Thyroid gland (tissue), 4 donors: ENCODE measurements around the gene CHCT1. TPM values are rescaled to one million over a fixed set of nuclear protein-coding genes. Genes with fewer than 3 reads are reported as not detected.
"Not testable (repeated sequence)": the region's sequence is repeated elsewhere in the genome, so short reads cannot be mapped to it uniquely, and the experiment has no call there.

Source experiments
- DNase-seq, 2 donors: peaks; one replicate each; pipeline ENCODE4 v3.0.0-alpha.2; 2019
- H3K27ac ChIP-seq, 3 donors: fragments of 200-600 bp; sonication (generic); 1 replicate in 2 of 3; 2 replicates in 1 of 3; pipeline ENCODE4 v1.5.1; 2016 to 2019; ENCODE audit warnings: mild to moderate bottlenecking in 1 of 3, moderate library complexity in 1 of 3
- H3K27me3 ChIP-seq: fragments of 200-600 bp; sonication (generic); one replicate; pipeline ENCODE4 v1.5.1; 2019
- H3K36me3 ChIP-seq, 2 donors: fragments of 200-600 bp; sonication (generic); one replicate each; pipeline ENCODE4 v1.5.1; 2016 to 2019
- H3K4me1 ChIP-seq, 2 donors: fragments of 200-600 bp; sonication (generic); one replicate each; pipeline ENCODE4 v1.5.1; 2017 to 2019
- H3K4me3 ChIP-seq, 3 donors: fragments of 200-600 bp; sonication (generic); replicated peaks in 1 of 3; 1 replicate in 2 of 3; 2 replicates in 1 of 3; pipeline ENCODE4 v1.5.1; 2016; ENCODE audit warnings: mild to moderate bottlenecking in 1 of 3
- H3K9me3 ChIP-seq: fragments of 200-600 bp; sonication (generic); one replicate; pipeline ENCODE4 v1.5.1; 2017
- CTCF ChIP-seq, 6 experiments: fragments of 200-600 bp in 3 of 6; fragments of 450-650 bp in 3 of 6; sonication (generic) in 3 of 6; IDR thresholded peaks; one replicate each; pipeline ENCODE4 v1.5.1; 2016 to 2019; ENCODE audit warnings: antibody characterized with exemption in 6 of 6, mild to moderate bottlenecking in 2 of 6, inconsistent platforms in 1 of 6, moderate library complexity in 1 of 6
- POLR2A ChIP-seq, 2 donors: fragments of 450-650 bp; IDR thresholded peaks; one replicate each; pipeline ENCODE4 v1.6.1; 2017; ENCODE audit warnings: antibody characterized with exemption in 2 of 2, mild to moderate bottlenecking in 2 of 2, moderate library complexity in 1 of 2
- WGBS, 2 donors: methylation state at CpG; one replicate each; pipeline ENCODE4 v1.1.5; 2017; 5-methylcytosine and 5-hydroxymethylcytosine counted together
- intact Hi-C: fragments of 100-400 bp; cut with DNase I; formaldehyde crosslinking; loops from one replicate; pipeline ENCODE4 v1.15.1; 2023
- total RNA-seq, 4 donors: library from RNA; depleted of rRNA; stranded (reverse); fragments of >200 nt; gene quantifications; one replicate each; pipeline ENCODE4 v1.2.3, GENCODE V29; 2016

Gene CHCT1
- not detected for total RNA-seq

- H3K27ac ChIP-seq, result peak within 1 kb of the TSS in 1 of 3 donors; percentile 15
- WGBS, 2 donors, result 71 to 75% methylated on average over 16 to 17 of the region's 18 CpGs
- intact Hi-C loops, result loop anchor here (10.0 kb wide), 1 partner anchor 317 kb away; no protein-coding TSS in a partner anchor
- H3K4me1 ChIP-seq, result no peaks in the 10 kb centered on the region
- peak within 1 kb of the TSS in 2 of 3 donors; percentile 40 to 42 for H3K4me3 ChIP-seq
- no peaks in the 10 kb centered on the region for H3K36me3 ChIP-seq
- no peaks in the 10 kb centered on the region for H3K9me3 ChIP-seq
- TF ChIP-seq CTCF (IDR thresholded peaks at IDR 0.05), result no peak
- no peak for TF ChIP-seq POLR2A (IDR thresholded peaks at IDR 0.05)
- DNase-seq, result no peak
- H3K27me3 ChIP-seq, result no peaks in the 10 kb centered on the region
These were observed at the start of gene CHCT1 for GRCh38 chr17:60422162-60422665. TSS of gene CHCT1 (plus strand) at chr17:60422489. CDS start at chr17:60422593, 104 bp downstream.

GRCh38 chr17:60372790-60373483, 49.4 kb upstream of the CHCT1 start:
- no peak for TF ChIP-seq POLR2A (IDR thresholded peaks at IDR 0.05)
- TF ChIP-seq CTCF (IDR thresholded peaks at IDR 0.05), result no peak
- intact Hi-C loops, result no loop called here
- Histone ChIP-seq H3K27me3 (no peaks in the 10 kb centered on the region), H3K4me1 (no peaks in the 10 kb centered on the region), H3K9me3 (no peaks in the 10 kb centered on the region), H3K27ac (no peak overlapping the region), H3K36me3 (no peaks in the 10 kb centered on the region), H3K4me3 (no peak overlapping the region)
- 92 to 96% methylated on average over 6 of the region's 6 CpGs for WGBS, 2 donors
- DNase-seq, result no peak

- H3K4me3 ChIP-seq, H3K27ac ChIP-seq, H3K9me3 ChIP-seq, H3K36me3 ChIP-seq, intact Hi-C loops, DNase-seq, H3K27me3 ChIP-seq, H3K4me1 ChIP-seq: not testable (repeated sequence)
- WGBS, 2 donors, result 95 to 96% methylated on average over 1 of the region's 1 CpG
These were observed 44.1 kb upstream of the CHCT1 start for GRCh38 chr17:60378187-60378586.

DNA sequence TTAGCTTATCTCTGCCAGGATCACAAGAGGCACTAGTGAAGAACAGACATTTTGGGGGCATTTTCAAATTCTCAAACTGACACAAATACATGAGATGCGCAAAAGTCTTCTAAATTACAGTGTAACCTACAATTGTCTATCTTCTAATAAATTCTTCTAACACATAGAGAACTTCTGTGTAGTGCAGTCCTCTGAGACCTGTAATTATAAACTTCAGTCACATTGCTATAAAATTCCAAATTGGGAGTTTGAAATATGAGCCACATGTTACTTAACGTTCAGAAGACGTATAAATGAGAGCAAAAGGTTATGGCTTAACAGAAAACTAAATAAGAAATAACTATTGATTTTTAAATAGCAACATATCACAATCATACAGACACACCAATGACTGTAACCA, 42.8 kb upstream of the CHCT1 start:
- H3K4me3 ChIP-seq, H3K9me3 ChIP-seq, H3K4me1 ChIP-seq, H3K27ac ChIP-seq, H3K36me3 ChIP-seq, H3K27me3 ChIP-seq, DNase-seq, intact Hi-C loops: not testable (repeated sequence)
- WGBS, 2 donors, result 72 to 83% methylated on average over 2 to 3 of the region's 3 CpGs

- 84 to 92% methylated on average over 4 of the region's 4 CpGs for WGBS, 2 donors
- no peaks in the 10 kb centered on the region for H3K9me3 ChIP-seq
- peaks cover 12 to 14% of the 10 kb centered on the region in 2 donors for H3K4me1 ChIP-seq
- TF ChIP-seq POLR2A (IDR thresholded peaks at IDR 0.05) (no peak), CTCF (IDR thresholded peaks at IDR 0.05) (no peak)
- no peak overlapping the region for H3K4me3 ChIP-seq
- DNase-seq, result no peak
- H3K36me3 ChIP-seq, result no peaks in the 10 kb centered on the region
- intact Hi-C loops, result no loop called here
- H3K27me3 ChIP-seq, result no peaks in the 10 kb centered on the region
- H3K27ac ChIP-seq, result no peak overlapping the region
These were observed 40.3 kb upstream of the CHCT1 start for GRCh38 chr17:60381958-60382357.

GRCh38 chr17:60383379-60383778, 38.9 kb upstream of the CHCT1 start:
- TF ChIP-seq CTCF (IDR thresholded peaks at IDR 0.05), result no peak
- intact Hi-C loops, result no loop called here
- no peaks in the 10 kb centered on the region for H3K9me3 ChIP-seq
- no peak for DNase-seq
- H3K36me3 ChIP-seq, result no peaks in the 10 kb centered on the region
- no peaks in the 10 kb centered on the region for H3K27me3 ChIP-seq
- H3K4me3 ChIP-seq, result no peak overlapping the region
- WGBS, 2 donors, result 84 to 85% methylated on average over 3 of the region's 3 CpGs
- no peak overlapping the region for H3K27ac ChIP-seq
- H3K4me1 ChIP-seq, result peaks cover 20 to 21% of the 10 kb centered on the region in 2 donors

DNA sequence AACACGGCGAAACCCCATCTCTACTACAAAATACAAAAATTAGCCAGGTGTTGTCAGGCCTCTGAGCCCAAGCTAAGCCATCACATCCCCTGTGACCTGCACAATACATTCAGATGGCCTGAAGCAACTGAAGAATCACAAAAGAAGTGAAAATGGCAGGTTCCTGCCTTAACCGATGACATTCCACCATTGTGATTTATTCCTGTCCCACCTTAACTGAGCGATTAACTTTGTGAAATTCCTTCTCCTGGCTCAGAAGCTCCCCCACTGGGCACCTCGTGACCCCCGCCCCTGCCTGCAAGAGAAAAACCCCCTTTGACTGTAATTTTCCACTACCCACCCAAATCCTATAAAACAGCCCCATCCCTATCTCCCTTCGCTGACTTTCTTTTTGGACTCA, 37.4 kb upstream of the CHCT1 start:
- WGBS, 2 donors, result 94% methylated on average over 7 of the region's 7 CpGs
- H3K9me3 ChIP-seq, H3K27ac ChIP-seq, H3K36me3 ChIP-seq, H3K27me3 ChIP-seq, intact Hi-C loops, H3K4me3 ChIP-seq, DNase-seq: not testable (repeated sequence)
- peaks cover 21 to 36% of the 10 kb centered on the region in 2 donors for H3K4me1 ChIP-seq
